ELR (cell line): ENCODE results near the gene DALRD3.

Experiments
- DNase-seq: peaks from one replicate; pipeline ENCODE4 v3.0.0-alpha.2; 2015; ENCODE audit warnings: low read depth

DALRD3 gene, protein sequence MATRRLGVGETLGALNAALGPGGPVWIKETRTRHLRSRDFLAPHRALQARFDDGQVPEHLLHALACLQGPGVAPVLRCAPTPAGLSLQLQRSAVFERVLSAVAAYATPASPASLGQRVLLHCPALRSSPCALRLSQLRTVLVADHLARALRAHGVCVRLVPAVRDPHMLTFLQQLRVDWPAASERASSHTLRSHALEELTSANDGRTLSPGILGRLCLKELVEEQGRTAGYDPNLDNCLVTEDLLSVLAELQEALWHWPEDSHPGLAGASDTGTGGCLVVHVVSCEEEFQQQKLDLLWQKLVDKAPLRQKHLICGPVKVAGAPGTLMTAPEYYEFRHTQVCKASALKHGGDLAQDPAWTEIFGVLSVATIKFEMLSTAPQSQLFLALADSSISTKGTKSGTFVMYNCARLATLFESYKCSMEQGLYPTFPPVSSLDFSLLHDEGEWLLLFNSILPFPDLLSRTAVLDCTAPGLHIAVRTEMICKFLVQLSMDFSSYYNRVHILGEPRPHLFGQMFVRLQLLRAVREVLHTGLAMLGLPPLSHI

DNA sequence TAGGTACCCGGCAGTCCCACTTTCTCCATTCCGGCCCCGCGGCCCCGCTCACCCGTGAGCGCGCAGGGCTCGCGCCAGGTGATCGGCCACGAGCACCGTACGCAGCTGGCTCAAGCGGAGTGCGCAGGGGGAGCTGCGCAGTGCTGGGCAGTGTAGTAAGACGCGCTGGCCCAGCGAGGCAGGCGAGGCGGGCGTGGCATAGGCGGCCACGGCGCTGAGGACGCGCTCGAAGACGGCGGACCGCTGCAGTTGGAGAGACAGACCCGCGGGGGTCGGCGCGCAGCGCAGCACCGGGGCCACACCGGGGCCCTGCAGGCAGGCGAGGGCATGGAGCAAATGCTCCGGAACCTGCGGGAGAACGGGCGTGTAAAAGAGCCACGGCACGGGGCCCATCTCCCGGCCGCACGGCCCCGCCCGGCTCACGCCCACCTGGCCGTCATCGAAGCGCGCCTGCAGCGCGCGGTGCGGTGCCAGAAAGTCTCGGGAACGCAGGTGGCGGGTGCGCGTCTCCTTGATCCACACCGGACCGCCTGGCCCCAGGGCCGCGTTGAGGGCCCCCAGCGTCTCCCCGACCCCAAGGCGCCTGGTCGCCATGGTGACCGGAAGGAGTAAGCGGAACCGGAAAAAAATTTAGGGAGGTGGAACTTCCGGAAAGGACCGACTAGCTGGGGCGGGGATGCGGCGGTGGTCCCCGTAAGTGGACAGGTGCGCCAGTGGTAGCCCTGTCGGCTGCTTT, at the start of gene DALRD3:
Gene DALRD3 (minus strand): TSS at position 610 of the 736 bp plus-strand sequence. CDS start 16 bp downstream, at position 594.
- peak; percentile 66 for DNase-seq

DNA sequence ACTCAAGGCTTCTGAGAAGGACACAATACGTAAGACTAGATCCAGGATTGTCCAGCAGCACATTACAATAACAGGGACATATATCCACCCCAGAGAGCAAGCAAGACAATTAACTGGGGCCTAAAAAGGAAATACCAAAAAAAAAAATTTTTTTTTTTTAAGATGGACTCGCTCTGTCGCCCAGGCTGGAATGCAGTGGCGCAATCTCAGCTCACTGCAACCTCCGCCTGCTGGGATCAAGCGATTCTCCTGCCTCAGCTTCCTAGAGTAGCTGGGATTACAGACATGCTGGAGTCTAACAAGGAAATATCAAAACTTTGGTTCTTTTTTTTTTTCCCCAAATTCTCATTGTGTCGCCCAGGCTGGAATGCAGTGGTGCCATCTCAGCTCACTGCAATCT, 39.6 kb upstream of the DALRD3 start:
- DNase-seq: no peak

DNA sequence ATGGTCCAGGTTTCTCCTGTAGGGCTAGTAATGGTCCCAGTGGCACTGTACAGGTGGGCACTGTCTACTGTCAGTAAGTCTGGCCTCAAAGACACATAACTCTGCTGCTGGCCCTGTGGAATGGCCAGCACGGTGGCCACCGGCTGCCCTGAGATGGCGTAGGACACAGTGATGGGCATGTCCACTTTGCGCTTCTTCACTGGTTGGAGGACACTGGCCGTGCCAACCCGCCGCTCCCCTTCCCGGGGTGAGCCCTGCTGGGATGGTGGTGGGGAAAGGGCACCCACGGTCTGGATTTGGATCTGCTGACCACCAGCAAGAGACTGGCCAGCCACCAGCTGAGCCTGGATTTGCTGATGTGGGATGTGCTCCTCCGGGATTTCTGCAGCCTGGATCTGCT, 38.9 kb upstream of the DALRD3 start:
- DNase-seq: no peak

DNA sequence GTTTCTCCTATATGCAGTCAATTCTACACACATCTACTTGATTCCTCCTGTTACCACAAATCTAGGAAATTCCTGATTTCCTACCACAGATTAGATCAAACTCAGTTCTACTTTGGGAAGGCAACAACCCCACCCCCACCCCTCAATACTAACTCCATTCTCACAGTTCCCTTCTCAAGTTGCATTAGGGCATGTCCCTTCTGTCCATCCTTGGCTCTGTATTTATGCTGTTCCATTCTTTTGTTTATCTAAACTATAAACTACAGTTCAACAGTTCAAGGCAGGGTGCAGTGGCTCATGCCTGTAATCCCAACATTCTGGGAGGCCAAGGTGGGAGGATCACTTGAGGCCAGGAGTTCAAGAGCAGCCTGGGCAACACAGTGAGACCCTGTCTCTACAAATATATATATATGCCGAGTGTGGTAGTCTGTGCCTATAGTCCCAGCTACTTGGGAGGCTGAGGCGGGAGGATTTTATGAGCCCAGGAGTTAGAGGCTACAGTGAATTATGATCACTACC, 36.0 kb upstream of the DALRD3 start:
- no peak for DNase-seq

DNA sequence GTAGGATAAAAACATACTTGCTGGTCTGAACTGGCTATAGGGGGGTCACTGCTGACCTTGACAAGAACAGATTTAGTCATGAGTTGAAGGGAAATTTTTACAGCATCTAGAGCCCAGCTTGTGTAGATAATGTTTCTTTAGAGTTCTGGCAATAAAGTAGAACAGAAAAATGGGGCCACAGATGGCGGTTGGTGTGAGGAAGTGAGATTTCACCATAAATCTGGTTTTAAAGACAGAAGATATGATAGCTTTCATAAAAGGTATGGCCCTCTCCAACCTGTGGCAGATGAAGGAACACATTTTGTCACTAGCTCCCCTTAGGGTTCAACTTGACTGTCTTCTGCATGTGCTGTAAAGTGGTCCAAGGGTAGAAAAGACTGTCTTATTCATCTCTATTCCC, 35.2 kb upstream of the DALRD3 start:
- DNase-seq: no peak

DNA sequence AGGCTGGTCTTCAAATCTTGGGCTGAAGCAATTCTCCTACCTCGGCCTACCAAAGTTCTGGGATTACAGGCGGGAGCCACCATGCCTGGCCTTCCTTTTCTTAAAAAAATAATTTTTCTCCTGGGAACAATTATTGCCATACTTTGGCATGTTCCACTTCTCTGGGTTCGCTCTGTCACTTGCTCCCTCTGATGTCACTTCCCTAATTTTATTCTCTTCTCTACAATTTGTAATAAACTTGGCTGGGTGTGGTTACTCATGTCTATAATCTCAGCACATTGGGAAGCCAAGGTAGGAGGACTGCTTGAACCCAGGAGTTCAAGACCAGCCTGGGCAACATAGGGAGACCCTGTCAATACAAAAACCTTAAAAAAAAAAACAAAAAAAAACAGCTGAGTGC, 16.9 kb upstream of the DALRD3 start:
- DNase-seq: no peak

DNA sequence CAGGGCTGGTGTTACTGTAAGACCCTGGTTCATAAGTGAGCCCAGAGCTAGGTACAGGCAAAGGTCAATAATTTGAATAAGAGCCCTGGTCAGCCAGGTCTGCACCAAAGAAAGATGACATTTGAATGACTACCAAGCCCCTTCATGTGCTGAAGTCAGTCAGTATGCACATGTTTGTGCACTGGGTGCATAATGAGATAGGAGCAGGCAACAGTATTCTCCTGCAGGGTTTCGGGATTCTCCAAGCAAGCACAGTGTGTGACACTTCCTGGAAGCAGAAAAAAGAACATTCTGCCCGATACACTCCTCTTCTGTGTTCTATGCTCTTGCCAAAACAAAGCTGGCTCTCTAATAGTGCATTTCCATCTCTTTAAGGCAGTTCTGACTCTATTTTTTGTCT, 16.3 kb upstream of the DALRD3 start:
- DNase-seq: no peak

DNA sequence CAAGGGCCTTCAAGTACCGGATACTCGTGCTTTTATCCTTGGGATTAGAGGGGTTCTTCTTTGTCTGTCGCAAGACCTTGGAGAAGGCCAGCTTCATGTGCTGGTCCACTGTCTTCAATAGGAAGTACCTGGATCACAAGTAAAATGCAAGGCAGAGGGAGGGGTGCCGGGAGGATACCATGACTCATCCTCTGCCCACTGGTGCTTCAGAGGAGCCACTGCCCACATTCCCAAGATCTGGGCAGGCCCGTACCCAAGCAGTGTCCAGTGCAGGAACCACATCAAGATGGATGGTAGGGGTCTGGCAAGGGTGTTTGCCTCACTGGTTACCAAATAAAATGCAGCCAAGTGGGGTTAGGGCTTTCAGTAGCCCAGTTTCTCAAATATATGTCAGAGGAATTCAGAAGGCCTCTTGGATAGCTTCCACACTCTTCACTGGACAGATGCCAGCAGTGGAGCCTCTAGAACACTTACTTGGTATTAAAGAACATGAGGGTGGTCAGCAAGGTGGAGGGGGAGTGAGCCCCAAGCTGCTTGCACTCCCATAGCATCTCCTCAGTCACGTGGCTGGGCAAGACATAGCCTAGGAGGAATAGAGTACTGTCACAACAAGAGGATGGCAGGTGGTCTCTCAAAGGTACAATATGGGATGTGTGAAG, 14.4 kb upstream of the DALRD3 start:
- DNase-seq: peak; percentile 28

DNA sequence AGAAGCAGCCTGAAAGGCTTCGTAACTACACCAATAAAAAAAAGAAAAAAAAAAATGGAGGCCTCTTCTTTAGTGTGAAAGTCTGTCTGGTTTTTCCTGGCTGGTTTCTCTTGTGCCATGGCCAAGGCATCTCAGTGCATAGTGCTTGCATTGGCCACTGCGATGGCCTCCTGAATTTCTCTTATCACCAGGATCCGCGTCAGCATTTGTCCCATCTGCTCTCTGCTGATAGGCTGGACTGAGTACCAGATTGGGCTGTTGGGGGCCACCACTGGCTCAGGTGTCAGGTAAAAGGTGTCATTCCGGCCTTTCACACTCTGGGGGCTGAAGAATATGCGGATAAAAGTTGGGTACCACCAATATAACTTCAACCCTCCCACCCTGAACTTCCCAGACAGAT, 11.9 kb upstream of the DALRD3 start:
- DNase-seq: no peak

DNA sequence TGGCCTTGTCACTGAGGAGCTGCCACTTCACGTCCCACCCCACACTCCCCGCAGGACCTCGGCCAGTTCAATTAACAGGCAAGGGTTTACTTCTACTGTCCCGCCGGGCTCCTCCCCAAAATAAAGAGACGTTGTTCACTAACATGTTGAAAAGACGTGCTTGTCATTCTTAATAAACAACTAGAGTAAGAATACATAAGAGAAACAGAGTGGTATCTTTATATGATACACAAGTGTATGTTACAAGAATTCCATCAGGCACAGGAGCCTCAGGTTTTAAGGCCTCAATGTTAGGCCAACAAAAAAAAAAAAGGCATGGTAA, 11.1 kb upstream of the DALRD3 start:
- no peak for DNase-seq

DNA sequence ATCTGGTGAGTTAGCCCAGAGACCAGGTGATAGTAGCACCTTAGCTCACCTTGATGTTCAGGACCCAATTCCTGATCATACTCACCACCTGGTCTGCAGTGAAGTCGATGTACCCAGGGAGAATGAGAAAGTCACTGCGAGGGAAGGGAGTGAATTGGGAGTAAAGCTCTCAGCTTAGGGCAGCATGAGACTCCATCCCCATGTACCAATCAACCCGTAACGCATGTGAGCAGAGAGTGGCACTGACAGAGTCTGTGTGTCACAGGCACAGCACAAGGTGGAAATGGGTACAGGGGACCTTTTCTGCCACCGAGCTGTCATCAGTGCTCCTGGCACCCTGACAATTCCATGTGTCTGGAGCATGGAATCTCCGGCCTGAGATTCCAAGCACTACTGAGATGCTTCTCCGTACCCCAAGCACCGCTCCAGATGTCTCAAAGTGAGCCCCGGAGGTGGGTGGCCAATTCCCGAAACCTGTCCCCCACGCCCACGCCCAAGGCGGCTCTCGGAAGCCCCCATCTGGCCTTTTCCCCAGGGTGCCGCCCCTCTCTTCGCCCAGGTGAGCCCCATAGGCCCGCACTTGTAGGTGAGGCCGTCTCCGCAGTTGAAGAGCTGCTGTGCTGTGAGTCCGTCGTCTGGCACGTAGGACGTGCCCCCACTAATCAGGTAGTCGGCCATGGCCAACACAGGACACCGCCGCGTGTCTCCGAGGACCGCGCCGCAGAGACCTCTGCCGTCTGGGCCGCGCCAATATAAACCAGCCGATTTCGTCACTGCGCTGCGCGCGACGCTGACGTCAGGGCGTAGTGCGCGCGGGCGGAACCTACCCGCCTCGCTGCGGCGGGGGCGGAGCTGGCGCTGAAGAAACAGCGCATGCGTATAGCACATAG, 10.5 kb upstream of the DALRD3 start, which contains the start of gene IMPDH2:
Gene IMPDH2 (minus strand): TSS at position 726 of the 890 bp plus-strand sequence. CDS start 48 bp downstream, at position 678.
- peak; percentile 93 for DNase-seq

DNA sequence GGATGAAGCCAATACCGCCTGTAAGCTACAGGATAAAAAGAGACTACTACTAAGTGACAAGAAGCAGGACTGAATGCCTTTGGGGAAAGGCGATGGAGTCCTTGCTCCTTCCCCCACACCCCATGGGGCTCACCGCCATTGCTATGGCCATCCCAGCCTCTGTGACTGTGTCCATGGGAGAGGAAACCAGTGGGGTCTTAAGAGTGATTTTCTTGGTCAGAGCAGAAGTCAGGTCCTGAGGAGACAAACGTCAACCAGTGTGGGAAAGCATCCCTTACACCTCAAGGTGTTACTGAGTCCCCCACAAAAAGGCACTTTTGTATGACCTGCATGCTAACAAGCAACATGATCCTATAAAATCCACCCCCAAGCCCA, 9.9 kb upstream of the DALRD3 start:
- no peak for DNase-seq

DNA sequence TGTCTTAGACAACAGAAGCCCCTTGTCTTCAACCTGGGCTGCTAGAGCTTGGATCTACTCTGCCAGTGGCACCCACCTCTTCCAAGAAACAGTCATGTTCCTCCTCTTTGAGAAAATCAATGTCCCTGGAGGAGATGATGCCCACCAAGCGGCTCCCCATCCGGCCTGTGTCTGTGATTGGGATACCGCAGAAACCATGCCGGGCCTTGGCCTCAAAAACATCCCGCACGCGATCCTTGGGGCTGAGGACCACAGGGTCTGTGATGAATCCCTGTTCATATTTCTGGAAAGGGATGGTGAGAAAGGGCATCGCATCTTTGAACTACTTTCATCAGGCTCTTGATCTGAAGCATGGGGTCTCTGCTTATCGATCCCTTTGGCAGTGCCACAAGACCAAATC, 9.3 kb upstream of the DALRD3 start:
- DNase-seq: no peak

DNA sequence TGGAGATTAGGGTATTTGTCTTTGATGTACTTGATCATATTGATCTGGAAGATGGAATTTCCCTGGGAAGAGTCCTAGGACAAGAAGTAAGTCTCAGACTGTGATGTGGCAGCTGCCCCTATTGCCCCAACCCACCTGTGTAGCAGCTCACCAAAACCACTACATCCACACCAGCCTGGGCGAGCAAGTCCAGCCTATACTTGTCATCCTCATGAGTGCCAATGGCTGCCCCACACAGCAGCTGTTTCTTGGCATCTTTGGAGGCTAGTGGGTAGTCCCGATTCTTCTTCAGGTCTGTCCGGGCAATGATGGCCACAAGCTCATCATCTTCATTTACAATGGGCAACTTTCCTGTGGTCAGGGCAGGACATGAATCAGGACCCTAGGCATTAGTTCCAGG, 8.2 kb upstream of the DALRD3 start:
- no peak for DNase-seq

DNA sequence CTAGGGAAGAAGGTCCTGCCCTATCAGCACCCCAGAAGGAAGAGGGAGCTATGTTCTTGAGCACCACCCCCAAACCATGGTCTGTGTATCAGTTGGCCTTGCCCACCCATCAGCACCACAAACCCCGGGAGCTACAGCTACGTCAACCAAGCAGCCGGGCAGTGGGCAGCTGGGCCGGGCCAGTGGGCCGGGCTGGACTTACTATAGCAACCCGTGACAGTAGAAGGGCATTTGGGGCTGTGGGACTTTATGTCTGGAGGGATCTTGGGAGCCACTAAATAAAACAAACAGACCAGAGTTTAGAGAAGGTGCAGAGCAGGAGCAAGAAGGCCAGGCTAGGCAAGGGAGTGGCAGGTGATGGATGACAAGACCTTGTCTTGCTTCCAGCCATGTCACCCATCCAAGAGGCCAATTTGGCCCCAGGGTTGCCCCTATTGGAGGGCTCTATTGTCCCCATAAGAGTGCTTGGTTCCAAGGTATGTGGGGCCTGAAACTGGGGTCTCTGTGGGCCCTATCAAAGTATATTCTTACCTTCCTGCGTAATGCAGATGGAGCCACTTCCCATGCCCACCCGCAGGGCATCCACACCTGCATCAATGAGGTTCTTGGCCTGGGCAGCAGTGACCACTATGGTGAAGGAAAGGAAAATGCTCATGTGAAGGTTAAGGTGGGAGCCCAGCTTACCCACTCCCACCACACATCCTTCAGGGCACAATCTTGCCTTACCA, 7.6 kb upstream of the DALRD3 start:
- DNase-seq: no peak

DNA sequence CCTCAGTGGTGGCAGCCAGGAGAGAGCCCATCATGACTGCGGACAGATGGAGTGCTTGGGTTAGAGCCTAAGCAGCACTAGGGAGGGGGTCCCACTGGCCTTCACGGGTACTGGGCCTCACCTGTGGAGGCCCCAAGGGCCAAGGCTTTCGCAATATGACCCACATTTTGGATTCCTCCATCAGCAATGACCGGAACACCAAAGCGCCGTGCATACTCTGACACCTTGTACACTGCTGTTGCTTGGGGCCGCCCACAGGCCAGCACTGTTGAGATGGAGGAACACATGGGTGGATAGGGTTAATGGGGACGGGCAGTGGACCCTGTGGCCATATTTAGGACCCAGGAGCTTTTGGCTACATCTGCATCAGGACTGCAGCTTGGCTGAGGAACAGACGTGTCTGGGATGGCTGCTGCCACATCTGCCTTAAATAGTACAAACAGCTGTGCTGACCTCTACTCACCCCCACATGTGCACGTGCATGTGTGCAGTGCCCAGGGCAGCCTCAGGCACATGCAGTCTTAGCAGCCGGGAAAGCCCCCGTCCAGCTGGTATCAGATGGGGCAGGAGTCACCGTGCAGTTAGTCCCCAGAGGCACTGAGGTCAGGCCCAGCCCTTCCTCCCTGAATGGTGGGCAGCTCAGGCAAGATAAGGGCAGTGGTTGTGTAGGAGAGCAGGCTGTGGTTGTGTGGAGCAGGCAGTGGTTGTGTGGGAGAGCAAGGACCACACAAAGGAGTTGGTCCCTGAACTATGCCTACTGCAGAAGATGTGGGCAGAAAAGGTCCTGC, 6.8 kb upstream of the DALRD3 start:
- no peak for DNase-seq

DNA sequence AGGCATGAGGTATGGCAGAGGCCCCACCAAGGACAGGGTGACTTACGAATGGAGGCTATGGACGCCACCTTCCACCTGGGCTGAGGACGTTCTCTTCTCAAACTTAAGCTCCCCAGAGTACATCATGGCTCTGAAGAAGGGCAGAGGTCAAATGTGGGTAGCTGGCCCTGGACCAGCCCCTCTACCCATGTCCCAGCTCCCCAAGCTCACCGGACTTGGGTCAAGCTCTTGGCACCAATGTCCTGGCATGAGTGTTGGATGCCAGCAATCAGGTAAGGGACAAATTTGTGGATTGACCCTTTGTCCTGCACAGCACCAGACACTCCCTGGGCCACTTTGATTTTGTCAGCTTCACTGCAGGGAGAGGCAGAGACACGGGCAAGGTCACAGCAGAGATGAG, 6.1 kb upstream of the DALRD3 start:
- DNase-seq: no peak

DNA sequence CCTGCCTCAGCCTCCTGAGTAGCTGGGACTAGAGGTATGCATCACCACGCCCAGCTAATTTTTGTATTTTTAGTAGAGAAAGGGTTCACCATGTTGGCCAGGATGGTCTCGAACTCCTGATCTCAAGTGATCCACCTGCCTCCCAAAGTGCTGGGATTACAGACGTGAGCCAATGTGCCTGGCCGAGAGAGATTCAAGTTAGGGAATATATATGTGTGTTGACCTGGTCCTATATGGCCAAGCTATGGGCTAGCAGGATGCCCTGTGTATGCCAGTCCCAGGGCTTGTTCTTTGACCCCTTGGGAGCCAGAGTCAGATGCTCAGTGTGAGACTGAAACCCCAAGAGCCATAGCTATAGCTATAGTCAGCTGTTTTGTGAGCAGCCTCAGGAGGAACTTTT, 5.4 kb upstream of the DALRD3 start:
- no peak for DNase-seq

DNA sequence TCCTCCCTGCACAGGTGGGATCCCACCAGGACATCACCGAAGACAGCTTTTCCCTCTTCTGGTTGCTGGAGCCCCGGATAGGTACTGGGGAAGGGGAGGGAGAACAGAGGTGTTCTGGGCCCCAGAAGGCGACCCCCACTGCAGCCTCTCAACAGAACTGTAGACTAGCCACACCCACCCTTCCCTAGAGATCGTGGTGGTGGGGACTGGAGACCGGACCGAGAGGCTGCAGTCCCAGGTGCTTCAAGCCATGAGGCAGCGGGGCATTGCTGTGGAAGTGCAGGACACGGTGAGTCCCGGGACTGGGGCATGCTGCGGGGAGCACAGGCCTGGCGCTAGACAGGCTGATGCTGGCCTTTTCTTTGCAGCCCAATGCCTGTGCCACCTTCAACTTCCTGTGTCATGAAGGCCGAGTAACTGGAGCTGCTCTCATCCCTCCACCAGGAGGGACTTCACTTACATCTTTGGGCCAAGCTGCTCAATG, 4.3 kb upstream of the DALRD3 start:
- DNase-seq: peak; percentile 60
